ENCODE measurements around the gene CD48. TPM values are rescaled to one million over a fixed set of nuclear protein-coding genes. Genes with fewer than 3 reads are reported as not detected.
"Not testable (repeated sequence)": the region's sequence is repeated elsewhere in the genome, so short reads cannot be mapped to it uniquely, and the experiment has no call there.

CD48 gene
- total RNA-seq, 2 donors from 2014 or later = 215 to 220 TPM

DNA sequence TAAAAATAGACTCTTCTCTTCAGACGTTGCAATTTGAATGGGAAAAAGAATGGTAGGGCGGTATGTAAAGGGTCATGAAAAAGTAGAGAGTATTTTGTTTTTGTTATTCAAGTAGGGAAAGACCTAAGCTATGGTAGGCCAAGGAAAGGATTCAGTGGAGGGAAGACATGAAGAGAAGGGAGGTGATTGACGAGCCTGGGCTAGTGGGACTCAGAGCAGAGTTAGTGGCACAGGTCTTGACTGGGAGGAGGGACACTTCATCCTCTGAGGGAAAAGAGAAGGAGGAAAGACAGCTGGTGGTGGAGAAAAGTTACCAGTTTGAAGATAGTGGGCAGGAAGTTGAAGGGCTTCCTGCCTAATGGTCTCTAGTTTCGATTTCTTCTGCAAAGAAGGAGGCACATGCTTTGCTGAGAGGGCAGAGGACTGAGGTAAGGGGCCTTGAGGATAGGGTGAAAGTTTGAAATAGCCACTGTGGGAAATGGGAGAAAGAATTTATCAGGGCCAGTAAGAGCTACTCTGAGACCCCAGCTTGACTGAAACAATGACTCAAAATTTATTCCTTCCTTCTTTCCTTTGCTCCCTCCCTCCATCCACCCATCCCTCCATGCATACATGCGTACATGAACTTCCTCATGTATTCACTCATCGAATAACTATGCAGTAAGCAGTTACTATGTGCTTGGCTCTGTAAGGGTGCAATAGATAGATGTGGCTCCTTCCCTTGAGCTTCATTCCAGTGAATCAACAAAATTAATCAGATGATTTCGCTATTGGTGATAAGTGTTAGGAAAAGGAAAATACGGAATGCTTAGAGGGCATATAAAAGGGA lies 4.2 kb downstream of the CD48 start:
- H3K4me1 Mint-ChIP-seq (ENCODE audit: low read depth) = peaks cover 6% of the 10 kb centered on the region
- H3K4me3 Mint-ChIP-seq = no peak overlapping the region
- H3K9me3 Mint-ChIP-seq = no peaks in the 10 kb centered on the region
- H3K27ac Mint-ChIP-seq = no peak overlapping the region
- H3K27me3 Mint-ChIP-seq (ENCODE audit: low read depth) = no peaks in the 10 kb centered on the region
- DNase-seq (no peak), ATAC-seq (replicated peaks in 1 of 2) (peak in 1 of 2 donors; percentile 24)
- peaks cover 11 to 21% of the 10 kb centered on the region in 2 donors for H3K36me3 Mint-ChIP-seq (ENCODE audit: insufficient read depth in 2 of 2)

GRCh38 chr1:160706526-160707235 lies 4.9 kb downstream of the CD48 start:
- no peaks in the 10 kb centered on the region for H3K9me3 Mint-ChIP-seq
- H3K27me3 Mint-ChIP-seq (ENCODE audit: low read depth) = no peaks in the 10 kb centered on the region
- DNase-seq (no peak), ATAC-seq (replicated peaks in 1 of 2) (no peak)
- no peaks in the 10 kb centered on the region for H3K4me1 Mint-ChIP-seq (ENCODE audit: low read depth)
- H3K27ac Mint-ChIP-seq = no peak overlapping the region
- H3K4me3 Mint-ChIP-seq = no peak overlapping the region
- peaks cover 13 to 24% of the 10 kb centered on the region in 2 donors for H3K36me3 Mint-ChIP-seq (ENCODE audit: insufficient read depth in 2 of 2)

- no peaks in the 10 kb centered on the region for H3K9me3 Mint-ChIP-seq
- H3K4me1 Mint-ChIP-seq (ENCODE audit: low read depth) = peaks cover 3% of the 10 kb centered on the region
- DNase-seq (no peak), ATAC-seq (replicated peaks in 1 of 2) (peak in 1 of 2 donors; percentile 36)
- no peaks in the 10 kb centered on the region for H3K27me3 Mint-ChIP-seq (ENCODE audit: low read depth)
- peaks cover 11 to 21% of the 10 kb centered on the region in 2 donors for H3K36me3 Mint-ChIP-seq (ENCODE audit: insufficient read depth in 2 of 2)
- H3K27ac Mint-ChIP-seq = peak overlapping the region; percentile 87
- no peak overlapping the region for H3K4me3 Mint-ChIP-seq
Measured at GRCh38 chr1:160705742-160706141, 5.9 kb downstream of the CD48 start.

- H3K4me1 Mint-ChIP-seq (ENCODE audit: low read depth); H3K4me3 Mint-ChIP-seq; H3K9me3 Mint-ChIP-seq; DNase-seq; H3K27me3 Mint-ChIP-seq (ENCODE audit: low read depth): not testable (repeated sequence)
- Mint-ChIP-seq H3K36me3 (ENCODE audit: insufficient read depth in 2 of 2) (peaks cover 8 to 20% of the 10 kb centered on the region in 2 donors), H3K27ac (peak overlapping the region; percentile 87)
- ATAC-seq (replicated peaks in 1 of 2) = peak in 1 of 2 donors; percentile 35
Measured at GRCh38 chr1:160705212-160705621, 6.4 kb downstream of the CD48 start.

GRCh38 chr1:160704250-160704649 lies 7.4 kb downstream of the CD48 start:
- Mint-ChIP-seq H3K4me1 (ENCODE audit: low read depth) (peaks cover 18% of the 10 kb centered on the region), H3K9me3 (no peaks in the 10 kb centered on the region), H3K27me3 (ENCODE audit: low read depth) (no peaks in the 10 kb centered on the region), H3K27ac (peak overlapping the region; percentile 30), H3K4me3 (no peak overlapping the region), H3K36me3 (ENCODE audit: insufficient read depth in 2 of 2) (peaks cover 8 to 20% of the 10 kb centered on the region in 2 donors)
- DNase-seq (no peak), ATAC-seq (replicated peaks in 1 of 2) (no peak)

GRCh38 chr1:160702100-160702499 lies 9.5 kb downstream of the CD48 start:
- Mint-ChIP-seq H3K27me3 (ENCODE audit: low read depth) (no peaks in the 10 kb centered on the region), H3K36me3 (ENCODE audit: insufficient read depth in 2 of 2) (peaks cover 8 to 23% of the 10 kb centered on the region in 2 donors), H3K4me1 (ENCODE audit: low read depth) (peaks cover 39% of the 10 kb centered on the region), H3K9me3 (no peaks in the 10 kb centered on the region), H3K4me3 (peak overlapping the region in 1 of 2 donors; percentile 59), H3K27ac (peak overlapping the region; percentile 88)
- ATAC-seq (replicated peaks in 1 of 2) (no peak), DNase-seq (no peak)

DNA sequence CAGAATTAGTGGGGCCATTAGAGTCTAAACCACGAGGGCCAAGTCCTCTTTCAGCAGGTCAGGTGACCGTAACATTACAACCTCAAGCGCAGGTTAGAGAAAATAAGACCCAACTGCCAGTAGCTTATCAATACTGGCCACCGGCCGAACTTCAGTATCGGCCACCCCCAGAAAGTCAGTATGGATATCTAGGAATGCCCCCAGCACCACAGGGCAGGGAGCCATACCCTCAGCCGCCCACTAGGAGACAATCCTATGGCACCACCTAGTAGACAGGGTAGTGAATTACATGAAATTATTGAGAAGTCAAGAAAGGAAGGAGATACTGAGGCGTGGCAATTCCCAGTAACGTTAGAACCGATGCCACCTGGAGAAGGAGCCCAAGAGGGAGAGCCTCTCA lies 19.2 kb downstream of the CD48 start:
- peaks cover 83% of the 10 kb centered on the region for H3K4me1 Mint-ChIP-seq (ENCODE audit: low read depth)
- not testable (repeated sequence) for DNase-seq; H3K27me3 Mint-ChIP-seq (ENCODE audit: low read depth); H3K9me3 Mint-ChIP-seq; ATAC-seq (replicated peaks in 1 of 2)
- H3K4me3 Mint-ChIP-seq = peak overlapping the region in 1 of 2 donors; percentile 69
- H3K36me3 Mint-ChIP-seq (ENCODE audit: insufficient read depth in 2 of 2) = peaks cover 14 to 39% of the 10 kb centered on the region in 2 donors
- peak overlapping the region; percentile 23 for H3K27ac Mint-ChIP-seq

DNA sequence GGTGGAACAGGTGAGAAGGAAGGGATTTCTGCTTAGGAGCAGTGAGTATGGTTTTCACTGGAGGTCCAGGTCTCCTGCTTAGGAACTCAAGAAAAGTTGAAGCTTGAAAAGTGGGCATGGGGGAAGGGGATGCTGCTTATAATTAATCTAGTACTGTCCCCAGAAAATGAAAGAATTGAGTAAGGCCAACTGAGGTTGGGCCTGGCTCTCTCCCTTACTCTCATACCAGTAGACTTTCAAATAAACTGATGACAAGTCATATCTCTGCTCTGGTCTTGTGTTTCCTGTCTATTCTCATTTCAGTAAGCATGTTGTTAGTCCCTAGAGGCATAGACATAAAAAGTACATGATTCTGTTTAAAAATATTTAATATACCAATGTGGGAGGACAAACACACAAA lies 26.4 kb downstream of the CD48 start:
- Mint-ChIP-seq H3K36me3 (ENCODE audit: insufficient read depth in 2 of 2) (peaks cover 17 to 58% of the 10 kb centered on the region in 2 donors), H3K27me3 (ENCODE audit: low read depth) (no peaks in the 10 kb centered on the region), H3K27ac (peak overlapping the region; percentile 98), H3K4me1 (ENCODE audit: low read depth) (peaks cover 86% of the 10 kb centered on the region), H3K4me3 (peak overlapping the region; percentile 68 to 87), H3K9me3 (peaks cover 3 to 7% of the 10 kb centered on the region in 2 donors)
- peak; percentile 65 to 71 for ATAC-seq (replicated peaks in 1 of 2)
- peak in 1 of 2 donors; percentile 40 for DNase-seq

DNA sequence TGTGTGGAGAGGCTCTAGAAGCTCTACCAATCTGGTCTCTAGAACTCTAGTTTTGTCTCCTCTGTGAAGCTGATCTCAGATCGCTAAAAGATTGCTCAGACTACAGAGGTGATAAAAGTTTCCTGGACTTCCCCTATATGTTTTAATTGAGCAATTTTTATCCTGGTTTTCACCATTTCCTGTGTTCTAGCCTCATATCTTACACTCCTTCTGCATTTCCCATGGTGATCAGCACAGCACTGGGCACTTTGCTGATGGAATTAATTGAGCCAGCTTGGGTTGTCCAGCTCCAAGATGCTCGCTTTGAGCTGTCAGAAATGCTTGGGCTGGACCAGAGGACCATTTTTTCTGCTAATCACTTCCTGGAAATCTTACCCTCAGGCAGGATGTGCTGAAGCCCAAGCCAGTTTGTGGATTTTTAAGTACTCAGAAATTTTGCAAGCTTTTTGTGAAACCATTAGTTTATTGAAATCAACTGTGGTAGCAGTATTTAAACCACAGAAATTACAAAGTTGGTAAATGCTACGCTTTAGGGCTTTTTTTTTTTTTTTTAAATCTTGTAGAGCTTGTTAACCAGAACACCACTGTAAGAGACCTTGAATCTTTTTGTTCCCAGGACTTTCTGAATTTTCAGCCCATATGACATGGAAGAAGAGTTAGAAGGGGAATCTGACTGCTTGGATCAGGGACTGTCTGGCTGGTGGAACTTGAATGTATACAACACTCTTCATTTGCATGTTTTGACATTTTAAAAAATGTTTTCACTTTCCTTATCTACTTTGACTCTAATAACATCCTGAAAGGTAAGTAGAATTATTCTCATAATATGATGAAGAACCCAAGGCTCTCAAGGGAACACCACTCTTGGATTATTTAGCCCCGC lies 28.4 kb downstream of the CD48 start:
- Mint-ChIP-seq H3K27ac (peak overlapping the region; percentile 98), H3K9me3 (peaks cover 3 to 7% of the 10 kb centered on the region in 2 donors), H3K4me1 (ENCODE audit: low read depth) (peaks cover 82% of the 10 kb centered on the region), H3K36me3 (ENCODE audit: insufficient read depth in 2 of 2) (peaks cover 24 to 59% of the 10 kb centered on the region in 2 donors), H3K27me3 (ENCODE audit: low read depth) (no peaks in the 10 kb centered on the region), H3K4me3 (peak overlapping the region; percentile 68 to 87)
- DNase-seq = no peak
- peak; percentile 60 to 64 for ATAC-seq (replicated peaks in 1 of 2)

GRCh38 chr1:160681891-160682140 lies 29.8 kb downstream of the CD48 start:
- peaks cover 28 to 54% of the 10 kb centered on the region in 2 donors for H3K36me3 Mint-ChIP-seq (ENCODE audit: insufficient read depth in 2 of 2)
- ATAC-seq (replicated peaks in 1 of 2) = peak in 1 of 2 donors; percentile 14

DNA sequence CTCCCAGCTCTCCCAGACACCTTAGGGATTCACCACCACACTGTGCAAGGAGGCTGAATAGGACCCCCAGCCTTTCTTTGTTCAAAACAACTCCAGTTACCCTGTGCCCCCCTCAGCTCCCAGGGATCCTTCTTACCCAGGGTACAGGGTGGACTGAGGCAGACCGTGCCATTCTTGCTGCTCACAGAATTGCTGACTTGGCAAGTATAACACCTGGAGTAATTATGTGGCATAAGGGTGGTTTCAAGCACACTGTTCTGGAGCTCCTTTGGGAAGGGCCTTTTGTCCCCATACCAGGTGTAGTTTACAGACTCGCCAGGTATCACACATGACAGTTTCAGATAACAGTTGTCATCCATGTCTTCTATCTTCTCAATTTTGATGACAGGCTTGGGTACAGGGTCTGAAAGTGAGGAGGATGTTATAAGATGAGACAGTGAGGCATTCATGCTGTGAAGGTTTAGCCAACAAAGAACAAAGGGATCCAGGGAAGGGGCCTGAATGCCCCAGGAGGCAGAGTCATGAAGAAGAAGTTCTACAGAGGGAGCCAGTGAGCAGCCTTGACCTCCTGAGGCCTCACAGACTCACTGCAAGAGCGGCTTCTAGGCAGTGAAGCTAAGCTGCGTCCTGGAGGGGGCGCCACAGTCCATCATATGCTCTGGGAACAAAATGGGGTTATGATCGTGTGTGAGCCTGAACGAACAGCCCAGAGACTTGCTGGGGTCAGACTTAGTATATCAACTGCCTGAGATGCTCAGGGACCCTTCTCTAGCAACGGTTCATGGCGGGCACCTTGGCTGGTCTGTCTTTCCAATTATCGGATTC lies 30.3 kb downstream of the CD48 start:
- H3K4me1 Mint-ChIP-seq (ENCODE audit: low read depth) = peaks cover 79% of the 10 kb centered on the region
- H3K27me3 Mint-ChIP-seq (ENCODE audit: low read depth) = no peaks in the 10 kb centered on the region
- peaks cover 25 to 48% of the 10 kb centered on the region in 2 donors for H3K36me3 Mint-ChIP-seq (ENCODE audit: insufficient read depth in 2 of 2)
- H3K27ac Mint-ChIP-seq = peak overlapping the region; percentile 98
- peak overlapping the region; percentile 31 to 87 for H3K4me3 Mint-ChIP-seq
- ATAC-seq (replicated peaks in 1 of 2) (peak; percentile 73 to 77), DNase-seq (peak; percentile 90 to 92)
- peaks cover 0 to under 1% of the 10 kb centered on the region in 2 donors for H3K9me3 Mint-ChIP-seq

More at GRCh38 chr1:160681891-160682140, 29.8 kb downstream of the CD48 start:
- DNase-seq = no peak
- Mint-ChIP-seq H3K27ac (peak overlapping the region; percentile 98), H3K4me1 (ENCODE audit: low read depth) (peaks cover 84% of the 10 kb centered on the region), H3K27me3 (ENCODE audit: low read depth) (no peaks in the 10 kb centered on the region), H3K4me3 (peak overlapping the region; percentile 31 to 87), H3K9me3 (peaks cover 3 to 5% of the 10 kb centered on the region in 2 donors)

GRCh38 chr1:160680399-160680798 lies 31.2 kb downstream of the CD48 start:
- no peak for ATAC-seq (replicated peaks in 1 of 2)

More at GRCh38 chr1:160680399-160680798, 31.2 kb downstream of the CD48 start:
- H3K4me1 Mint-ChIP-seq (ENCODE audit: low read depth) = peaks cover 70% of the 10 kb centered on the region
- no peak overlapping the region for H3K4me3 Mint-ChIP-seq
- no peak for DNase-seq
- no peaks in the 10 kb centered on the region for H3K9me3 Mint-ChIP-seq
- no peaks in the 10 kb centered on the region for H3K27me3 Mint-ChIP-seq (ENCODE audit: low read depth)
- peaks cover 21 to 42% of the 10 kb centered on the region in 2 donors for H3K36me3 Mint-ChIP-seq (ENCODE audit: insufficient read depth in 2 of 2)
- no peak overlapping the region for H3K27ac Mint-ChIP-seq
